Jurkat, Clone E6-1 (cell line): Measurements from ENCODE around the gene TNIK.
"Not testable (repeated sequence)": the region's sequence is repeated elsewhere in the genome, so short reads cannot be mapped to it uniquely, and the experiment has no call there.

Experiments
- DNase-seq: peaks from one replicate; pipeline ENCODE4 v3.0.0-alpha.2; 2011; ENCODE audit warnings: low read depth, low spot score
- H3K4me3 ChIP-seq: 2 replicates; pipeline ENCODE4 v1.5.1; 2011; ENCODE audit warnings: mild to moderate bottlenecking, low read length, control low read depth, moderate library complexity

TNIK gene

DNA sequence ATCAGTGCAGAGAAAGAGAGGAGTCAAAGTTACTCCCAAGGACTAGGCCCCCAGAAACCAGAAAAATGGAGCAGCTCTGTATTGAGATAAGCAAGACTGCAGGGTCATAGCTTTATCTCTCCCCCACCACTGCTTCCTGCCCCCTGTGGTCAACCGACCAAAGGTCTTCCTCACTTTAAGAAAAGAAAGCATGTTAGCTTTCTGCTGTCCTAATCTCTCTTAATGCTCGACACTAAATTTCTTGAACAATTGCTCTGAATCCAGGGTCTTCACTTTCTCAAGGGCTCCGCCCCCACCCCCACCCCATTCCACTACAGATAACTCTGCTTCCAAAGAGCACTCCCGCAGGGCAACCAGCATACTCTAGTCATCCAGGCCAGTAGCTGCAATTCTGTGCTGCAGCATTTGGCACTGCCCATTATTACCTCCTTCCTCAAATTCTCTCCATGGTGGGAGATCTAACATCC lies 31.9 kb downstream of the TNIK start:
- no peak overlapping the region for H3K4me3 ChIP-seq
- DNase-seq: no peak

DNA sequence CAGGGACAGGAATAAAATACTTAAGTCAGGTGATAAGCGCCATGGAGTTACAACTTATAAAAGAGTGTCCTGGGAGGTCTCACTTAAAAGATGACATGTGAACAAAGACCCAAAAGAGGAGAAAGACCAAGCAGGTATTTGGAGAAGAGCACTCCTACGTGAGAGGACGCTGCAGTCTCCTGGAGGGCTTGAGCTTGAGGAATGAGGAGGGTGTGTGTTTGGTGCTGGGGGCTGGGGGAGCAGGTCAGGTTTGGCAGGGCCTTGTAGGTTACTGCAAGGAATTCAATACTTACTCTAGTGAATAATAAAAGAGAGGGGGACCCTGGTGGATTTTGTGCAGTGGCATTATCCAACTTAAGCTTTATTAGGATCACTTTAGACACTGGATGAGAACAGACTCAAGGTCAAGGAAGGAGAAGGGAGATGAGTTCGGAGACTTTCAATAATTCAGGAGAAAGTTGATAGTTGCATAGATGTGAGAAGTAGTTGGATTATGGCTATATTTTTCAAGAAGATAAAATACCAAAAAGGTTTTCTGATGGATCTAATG lies 32.4 kb downstream of the TNIK start:
- no peak overlapping the region for H3K4me3 ChIP-seq
- DNase-seq: no peak

DNA sequence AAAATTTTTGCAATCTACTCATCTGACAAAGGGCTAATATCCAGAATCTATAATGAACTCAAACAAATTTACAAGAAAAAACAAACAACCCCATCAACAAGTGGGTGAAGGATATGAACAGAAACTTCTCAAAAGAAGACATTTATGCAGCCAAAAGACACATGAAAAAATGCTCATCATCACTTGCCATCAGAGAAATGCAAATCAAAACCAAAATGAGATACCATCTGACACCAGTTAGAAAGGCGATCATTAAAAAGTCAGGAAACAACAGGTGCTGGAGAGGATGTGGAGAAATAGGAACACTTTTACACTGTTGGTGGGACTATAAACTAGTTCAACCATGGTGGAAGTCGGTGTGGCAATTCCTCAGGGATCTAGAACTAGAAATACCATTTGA lies 36.1 kb downstream of the TNIK start:
- not testable (repeated sequence) for H3K4me3 ChIP-seq, DNase-seq

DNA sequence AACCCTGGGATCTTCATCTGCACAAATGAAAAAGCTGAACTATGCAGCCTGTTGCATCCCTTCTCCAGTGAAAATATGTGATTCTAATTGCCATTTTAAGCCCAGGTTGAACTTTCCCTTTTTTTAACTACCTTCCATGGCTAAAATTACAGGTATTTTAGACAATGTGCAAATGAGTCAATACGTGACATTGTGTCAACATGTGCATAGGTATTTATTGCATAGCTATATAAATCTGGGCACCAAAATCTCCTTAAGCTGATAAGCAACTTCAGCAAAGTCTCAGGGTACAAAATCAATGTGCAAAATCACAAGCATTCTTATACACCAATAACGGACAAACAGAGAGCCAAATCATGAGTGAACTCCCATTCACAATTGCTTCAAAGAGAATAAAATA lies 37.4 kb downstream of the TNIK start:
- H3K4me3 ChIP-seq, DNase-seq: not testable (repeated sequence)

DNA sequence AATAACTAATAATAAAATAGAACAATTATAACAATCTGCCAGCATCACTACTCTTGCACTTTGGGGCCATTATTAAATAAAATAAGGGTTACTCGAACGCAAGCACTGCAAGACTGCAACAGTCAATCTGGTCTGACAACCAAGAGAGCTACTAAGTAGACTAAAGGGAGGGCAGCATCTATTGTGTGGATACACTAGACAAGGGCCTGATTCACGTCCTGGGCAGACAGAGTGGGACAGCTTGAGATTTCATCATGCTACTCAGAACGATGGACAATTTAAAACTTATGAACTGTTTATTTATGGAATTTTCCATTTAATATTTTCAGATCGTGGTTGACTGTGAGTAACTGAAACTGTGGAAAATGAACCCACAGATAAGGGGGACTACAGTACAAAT lies 39.5 kb downstream of the TNIK start:
- DNase-seq: no peak
- H3K4me3 ChIP-seq: no peak overlapping the region

DNA sequence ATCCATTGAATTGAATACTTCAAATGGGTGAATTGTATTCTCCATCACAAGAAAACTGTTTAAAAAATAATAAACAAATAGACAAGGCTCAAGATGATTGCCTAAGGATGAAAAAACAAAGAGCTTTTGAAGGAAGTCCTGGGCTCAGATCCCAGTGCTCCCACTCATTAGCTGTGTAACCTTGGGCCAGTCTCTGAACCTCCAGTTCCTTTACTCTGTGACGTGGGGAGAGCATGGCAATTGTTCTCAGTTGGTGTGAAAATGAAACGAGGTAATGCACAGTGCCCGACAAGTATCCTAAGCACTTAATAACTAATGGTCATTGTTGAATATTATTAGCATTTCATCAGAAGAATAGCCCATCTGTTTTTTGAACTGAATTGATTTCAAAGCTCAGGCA lies 40.7 kb downstream of the TNIK start:
- H3K4me3 ChIP-seq: no peak overlapping the region
- DNase-seq: no peak

DNA sequence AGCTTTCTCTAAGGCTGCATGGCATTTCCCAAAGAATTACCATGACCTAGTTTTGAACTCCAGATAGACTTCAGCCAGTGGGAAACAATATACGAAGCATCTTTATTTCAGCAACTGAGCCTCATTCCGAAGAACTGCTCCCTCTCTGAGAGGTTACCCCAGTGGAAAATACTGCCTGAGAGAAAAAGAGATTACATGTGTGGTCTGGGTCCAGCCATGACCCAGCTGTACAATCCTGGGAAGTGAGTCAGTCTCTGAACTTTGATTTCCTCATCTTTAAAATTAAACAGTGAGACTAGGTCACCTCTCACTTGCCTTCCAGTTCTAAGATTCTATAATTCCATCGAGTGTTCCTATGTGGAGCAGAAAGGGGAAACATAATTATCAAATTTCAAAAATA lies 42.4 kb downstream of the TNIK start:
- no peak for DNase-seq

DNA sequence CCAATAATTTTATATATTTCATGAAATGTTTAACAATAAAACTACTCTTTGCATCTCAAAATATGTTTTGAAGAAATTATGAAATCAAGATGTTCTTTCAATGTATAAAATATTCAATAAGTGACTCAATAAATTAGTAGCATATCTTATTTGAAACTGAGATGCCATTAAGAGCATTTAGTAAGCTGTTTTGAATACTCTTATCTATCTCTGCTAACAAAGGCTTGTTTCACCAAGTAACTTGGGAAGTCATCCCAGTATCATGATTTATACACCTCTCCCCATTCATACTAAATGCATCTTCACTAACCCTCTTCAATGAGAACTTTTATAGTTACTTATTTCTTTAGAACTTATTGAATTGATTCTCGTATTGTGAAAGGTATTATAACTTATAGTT lies 43.1 kb downstream of the TNIK start:
- no peak for DNase-seq
- no peak overlapping the region for H3K4me3 ChIP-seq

More for the DNA sequence above, 42.4 kb downstream of the TNIK start:
- no peak overlapping the region for H3K4me3 ChIP-seq

DNA sequence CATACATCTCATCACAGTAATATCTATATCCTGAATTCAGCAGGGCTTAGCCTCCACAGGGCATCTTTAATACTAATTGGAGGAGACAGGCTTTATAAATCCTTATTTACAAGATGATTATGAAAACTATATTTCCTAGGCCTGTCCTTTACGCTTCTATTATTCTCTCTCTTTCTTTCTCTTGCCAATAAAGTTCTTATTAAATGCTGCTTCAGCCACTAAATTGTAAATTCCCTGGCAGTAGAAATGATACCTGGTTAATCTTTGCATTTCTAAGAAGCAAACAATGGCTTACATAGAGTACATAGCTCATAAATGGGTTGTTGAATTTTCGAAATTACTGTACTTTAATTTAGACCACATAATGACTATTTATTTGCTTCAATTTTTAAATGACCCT lies 43.5 kb downstream of the TNIK start:
- no peak for DNase-seq
- no peak overlapping the region for H3K4me3 ChIP-seq

DNA sequence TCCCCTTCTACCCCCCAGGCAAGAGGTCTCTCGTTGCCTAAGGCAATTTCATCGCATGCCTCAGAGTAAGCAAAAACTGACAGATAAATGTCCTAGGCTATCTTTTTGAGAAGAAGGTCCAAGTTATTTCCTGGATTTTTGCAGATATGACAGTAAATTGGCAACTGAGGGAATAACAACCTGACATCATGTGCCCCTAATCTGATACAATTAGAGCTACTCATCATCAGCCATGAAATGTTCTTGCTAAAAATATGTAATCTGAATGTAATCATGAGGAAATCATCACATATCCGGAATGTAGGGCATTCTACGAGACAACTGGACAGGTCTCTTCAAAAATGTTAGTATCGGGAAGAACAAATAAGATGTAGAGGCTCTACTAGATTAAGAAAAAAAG lies 44.1 kb downstream of the TNIK start:
- no peak for DNase-seq
- no peak overlapping the region for H3K4me3 ChIP-seq

DNA sequence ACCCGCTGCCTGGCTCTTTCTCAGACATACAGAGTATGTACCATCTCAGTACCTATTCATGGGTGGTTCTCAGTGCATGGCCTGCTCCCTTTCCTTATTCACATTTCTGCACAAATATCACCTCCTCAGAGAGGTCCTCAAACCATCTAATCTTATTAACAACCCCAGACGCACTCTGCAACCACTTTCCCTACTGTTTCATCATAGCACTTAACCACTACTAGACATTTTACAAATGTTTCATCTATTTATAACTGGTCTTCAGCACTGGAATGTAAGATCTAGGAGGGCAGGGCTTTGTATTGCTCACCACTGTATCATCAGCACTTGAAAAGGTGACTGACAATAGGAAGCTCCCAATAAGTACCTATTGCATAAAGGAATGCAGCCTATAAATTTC lies 45.1 kb downstream of the TNIK start:
- no peak for DNase-seq
- H3K4me3 ChIP-seq: no peak overlapping the region

DNA sequence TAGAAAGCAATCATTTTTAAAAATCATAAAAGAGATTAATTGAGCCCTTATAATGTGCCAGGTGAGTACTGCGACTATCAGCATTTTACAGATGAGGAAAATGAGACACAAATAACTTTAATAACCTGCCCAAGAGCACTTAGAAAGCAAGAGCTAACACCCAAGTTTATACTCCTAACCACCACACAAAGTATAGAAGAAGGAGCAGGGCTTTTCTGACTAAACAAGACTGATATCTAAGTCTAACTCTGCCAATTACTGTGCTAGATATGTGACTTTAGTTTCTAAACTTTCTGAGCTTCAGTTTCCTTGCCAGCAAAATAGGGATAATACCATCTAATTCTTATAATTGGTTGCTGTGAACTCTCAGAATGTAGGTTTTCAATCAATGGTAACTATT lies 47.7 kb downstream of the TNIK start:
- no peak for DNase-seq
- H3K4me3 ChIP-seq: no peak overlapping the region

DNA sequence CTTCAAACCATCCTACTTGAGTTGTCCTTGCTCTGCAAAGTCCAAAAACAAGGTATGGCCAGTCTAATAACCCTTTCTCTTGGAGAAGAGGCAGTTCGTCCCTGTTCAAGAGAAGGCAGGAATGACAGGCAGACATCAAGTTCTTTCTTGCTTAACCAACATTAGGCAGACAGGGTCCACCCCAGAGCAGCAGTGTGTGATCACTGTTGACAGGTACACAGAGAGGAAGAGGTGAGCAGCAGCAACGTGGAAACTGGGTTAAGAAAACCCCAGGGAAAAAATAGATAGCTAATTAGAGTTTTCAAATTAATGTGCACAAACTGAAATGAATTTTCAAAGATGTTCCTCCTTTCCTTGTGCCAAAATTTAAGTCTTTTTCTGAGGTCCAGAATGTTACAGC lies 48.2 kb downstream of the TNIK start:
- no peak for DNase-seq
- H3K4me3 ChIP-seq: no peak overlapping the region

DNA sequence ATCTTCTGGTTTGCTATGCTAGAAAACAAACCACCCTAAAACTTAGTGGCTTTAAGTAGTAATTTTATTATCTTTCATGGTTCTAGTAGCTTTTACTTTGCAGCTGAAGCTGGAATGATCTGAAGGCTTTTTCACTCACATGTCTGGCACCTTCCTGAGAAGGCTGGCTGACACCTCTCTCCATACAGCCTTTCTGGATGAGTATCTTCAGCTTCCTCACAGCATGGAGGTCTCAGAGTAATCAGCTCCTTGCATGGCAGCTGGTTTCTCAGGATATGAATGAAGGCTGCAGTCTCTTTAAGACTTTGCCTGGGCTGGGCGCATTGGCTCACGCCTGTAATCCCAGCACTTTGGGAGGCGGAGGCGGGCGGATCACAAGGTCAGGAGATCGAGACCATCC lies 50.0 kb downstream of the TNIK start:
- no peak for DNase-seq

DNA sequence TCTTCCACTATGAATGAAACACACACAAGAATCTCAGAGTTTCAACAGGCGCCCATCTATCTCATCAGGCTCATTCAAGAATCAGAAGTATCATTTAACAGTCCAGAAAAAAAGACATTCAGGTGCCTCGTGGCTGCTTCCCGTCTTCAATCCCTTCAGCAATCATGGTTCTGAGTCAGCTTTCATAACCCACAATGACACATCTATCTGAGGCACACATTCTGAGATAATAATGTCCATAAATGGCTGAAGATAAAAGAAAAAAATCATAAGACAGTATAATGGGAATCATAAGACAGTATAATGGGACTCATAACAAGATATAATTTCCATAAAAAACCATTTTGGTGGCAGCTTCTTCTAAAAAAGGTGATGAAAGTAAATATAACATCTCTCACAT lies 52.4 kb downstream of the TNIK start:
- no peak for DNase-seq
- no peak overlapping the region for H3K4me3 ChIP-seq

More for the DNA sequence above, 50.0 kb downstream of the TNIK start:
- no peak overlapping the region for H3K4me3 ChIP-seq

DNA sequence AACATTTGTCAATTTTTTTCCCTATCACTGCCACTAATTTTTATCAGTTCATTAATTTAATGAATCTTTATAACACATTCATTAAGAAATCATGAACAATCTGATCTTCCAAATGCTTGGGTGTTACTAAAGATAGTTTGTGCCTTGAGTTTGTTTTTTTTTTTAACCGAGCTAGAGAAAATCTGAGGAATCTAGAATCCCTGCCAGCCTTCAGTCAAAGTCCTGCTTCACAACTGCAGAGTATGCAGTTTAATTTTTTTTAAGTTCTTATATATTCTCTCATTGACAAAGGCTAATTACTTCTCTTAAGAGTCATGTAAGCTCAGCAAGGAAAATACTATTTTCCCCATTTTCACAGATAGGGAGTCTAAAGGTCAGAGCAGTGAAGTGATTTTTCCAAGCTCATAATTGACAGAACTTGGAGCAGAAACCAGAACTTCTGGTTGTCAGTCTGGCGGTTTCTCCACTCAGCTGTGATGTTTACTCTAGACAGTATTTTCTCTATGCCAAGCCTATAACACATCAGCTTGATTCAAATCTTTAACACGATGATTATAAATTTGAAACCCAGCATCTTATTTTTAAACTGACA lies 55.7 kb downstream of the TNIK start:
- H3K4me3 ChIP-seq: no peak overlapping the region
- DNase-seq: no peak

DNA sequence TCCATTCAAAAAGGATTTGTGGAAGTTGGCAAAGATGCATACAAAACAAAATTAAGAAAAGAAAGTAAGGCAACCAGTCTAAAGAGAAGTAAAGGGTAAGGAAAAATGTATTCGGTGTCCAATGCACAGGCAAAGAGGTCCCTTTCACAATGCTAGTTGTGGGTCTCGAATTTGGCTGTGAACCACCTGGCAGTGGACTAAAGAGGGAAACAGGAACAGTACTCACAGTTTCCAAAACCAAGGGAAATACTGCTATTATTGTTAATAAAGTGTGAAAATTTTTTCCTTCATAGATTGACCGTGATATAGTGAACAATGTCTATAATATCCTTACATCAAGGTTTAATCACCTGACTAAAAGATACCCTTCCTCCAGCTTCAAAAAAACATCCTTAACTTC lies 57.9 kb downstream of the TNIK start:
- DNase-seq: no peak
- no peak overlapping the region for H3K4me3 ChIP-seq

DNA sequence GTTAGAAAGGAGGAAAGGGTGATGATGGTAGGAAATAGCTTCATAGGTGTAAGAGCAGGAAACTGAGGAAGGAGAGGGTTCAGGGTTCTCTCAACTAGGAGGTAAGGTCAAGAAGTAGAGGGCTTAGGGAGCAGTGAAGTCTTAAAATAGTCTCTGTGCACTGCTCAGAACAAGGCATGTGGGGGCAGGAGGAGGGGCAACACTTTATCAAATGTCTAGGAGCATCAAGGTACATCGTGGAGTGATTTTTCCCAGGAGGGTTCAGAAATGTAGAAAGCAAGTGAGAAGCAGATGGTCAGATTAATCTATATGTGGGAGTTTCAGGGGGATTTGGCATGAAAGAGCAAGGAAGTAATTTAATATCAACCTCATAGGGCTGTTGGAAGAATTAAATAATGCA lies 58.8 kb downstream of the TNIK start:
- H3K4me3 ChIP-seq: no peak overlapping the region
- DNase-seq: no peak

DNA sequence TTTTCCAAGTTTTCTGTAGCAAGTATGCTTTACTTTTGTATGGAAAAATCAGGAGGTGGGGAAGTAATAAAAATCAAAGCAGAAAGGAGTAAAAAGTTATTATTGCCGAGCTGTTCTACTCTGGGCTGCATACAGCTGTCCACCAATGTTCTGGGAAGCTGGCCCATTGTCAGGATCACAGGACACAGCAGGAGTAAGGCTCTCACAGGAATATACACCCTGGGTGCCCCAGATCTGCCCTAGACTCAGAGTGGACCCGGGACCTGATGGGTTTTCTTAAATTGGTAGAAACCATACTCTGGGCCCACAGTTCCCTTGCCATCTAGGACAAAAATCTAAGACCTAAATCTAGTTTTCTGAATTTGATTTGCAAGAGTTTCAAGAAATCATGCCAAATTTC lies 60.4 kb downstream of the TNIK start:
- no peak overlapping the region for H3K4me3 ChIP-seq
- no peak for DNase-seq

DNA sequence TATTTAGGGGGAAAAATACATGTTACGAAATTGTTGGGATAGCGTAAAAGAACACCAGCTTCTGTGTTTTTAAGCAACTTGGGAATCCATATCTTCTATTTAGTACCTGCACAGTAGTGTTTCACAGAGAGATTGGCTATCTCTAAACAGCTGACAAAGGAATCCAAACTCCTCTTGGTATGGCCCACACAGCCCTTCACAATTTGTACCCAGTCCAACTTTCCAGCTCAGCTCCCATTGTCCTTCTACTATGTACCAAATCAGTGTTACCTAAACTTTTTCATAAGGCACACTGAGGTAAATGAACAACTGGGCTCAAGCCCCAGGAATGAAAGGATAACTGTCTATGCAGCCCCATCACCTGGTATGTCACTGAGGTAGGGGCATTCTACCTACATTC lies 61.9 kb downstream of the TNIK start:
- no peak overlapping the region for H3K4me3 ChIP-seq
- DNase-seq: no peak

DNA sequence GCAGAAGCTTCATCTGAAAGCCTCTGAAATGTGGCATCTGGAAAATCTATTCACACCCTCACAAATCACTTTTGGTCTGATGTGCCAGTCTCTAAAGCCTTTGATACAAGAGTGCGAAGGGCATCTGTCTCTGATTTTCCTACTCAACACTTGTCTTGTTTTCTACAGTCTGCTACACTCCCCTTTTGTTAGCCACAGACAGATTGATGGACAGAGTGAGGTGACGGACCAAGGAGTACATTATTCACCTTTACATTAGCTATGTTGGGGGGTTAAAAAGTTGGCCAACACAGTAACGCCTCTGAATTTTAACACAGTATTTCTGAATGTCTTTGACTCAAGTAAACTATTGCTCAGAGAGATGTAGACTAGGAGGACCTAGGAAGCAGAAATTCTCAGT lies 63.1 kb downstream of the TNIK start:
- DNase-seq: no peak

More for the DNA sequence above, 63.1 kb downstream of the TNIK start:
- H3K4me3 ChIP-seq: no peak overlapping the region
